ENCODE results near the gene DAPK2.

Gene DAPK2

DNA sequence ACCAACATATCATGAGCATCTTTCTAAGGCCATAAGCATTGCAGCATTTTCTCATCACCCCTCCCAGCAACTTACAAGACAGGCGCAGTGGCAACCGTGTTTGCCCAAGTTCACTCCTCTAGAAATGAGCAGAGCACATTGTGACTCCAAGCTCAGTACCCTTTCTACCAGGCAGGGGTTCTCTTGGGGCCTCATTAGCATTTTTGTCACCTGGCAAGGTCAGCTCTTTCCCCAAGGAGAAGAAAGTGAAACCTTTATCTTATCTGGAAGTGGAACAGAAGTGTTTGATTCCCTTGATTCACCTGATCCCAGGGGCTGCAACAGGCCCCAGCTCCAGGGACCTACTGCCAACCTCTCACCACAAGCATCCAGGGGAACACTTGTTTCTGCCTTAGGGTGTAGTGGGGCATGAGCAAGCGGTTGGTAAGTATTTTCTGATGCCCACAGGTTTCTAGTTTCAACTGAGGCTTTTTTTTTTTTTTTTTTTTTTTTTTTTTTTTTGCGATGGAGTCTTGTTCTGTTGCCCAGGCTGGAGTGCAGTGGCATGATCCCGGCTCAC is 168.5 kb downstream of the DAPK2 start:
- DNase-seq (ENCODE audit: low read depth in 1 of 2, low spot score in 1 of 2), result no peak
- no peak overlapping the region for H3K27ac ChIP-seq (replicated peaks)

GRCh38 chr15:63876085-63876662 is 170.1 kb downstream of the DAPK2 start:
- Histone ChIP-seq H3K4me3 (replicated peaks; ENCODE audit: insufficient read depth, low read length) (no peak overlapping the region), H3K27me3 (ENCODE audit: insufficient read depth, poor library complexity, severe bottlenecking) (no peaks in the 10 kb centered on the region), H3K27ac (replicated peaks) (no peak overlapping the region)
- TF ChIP-seq, protein P1, sequence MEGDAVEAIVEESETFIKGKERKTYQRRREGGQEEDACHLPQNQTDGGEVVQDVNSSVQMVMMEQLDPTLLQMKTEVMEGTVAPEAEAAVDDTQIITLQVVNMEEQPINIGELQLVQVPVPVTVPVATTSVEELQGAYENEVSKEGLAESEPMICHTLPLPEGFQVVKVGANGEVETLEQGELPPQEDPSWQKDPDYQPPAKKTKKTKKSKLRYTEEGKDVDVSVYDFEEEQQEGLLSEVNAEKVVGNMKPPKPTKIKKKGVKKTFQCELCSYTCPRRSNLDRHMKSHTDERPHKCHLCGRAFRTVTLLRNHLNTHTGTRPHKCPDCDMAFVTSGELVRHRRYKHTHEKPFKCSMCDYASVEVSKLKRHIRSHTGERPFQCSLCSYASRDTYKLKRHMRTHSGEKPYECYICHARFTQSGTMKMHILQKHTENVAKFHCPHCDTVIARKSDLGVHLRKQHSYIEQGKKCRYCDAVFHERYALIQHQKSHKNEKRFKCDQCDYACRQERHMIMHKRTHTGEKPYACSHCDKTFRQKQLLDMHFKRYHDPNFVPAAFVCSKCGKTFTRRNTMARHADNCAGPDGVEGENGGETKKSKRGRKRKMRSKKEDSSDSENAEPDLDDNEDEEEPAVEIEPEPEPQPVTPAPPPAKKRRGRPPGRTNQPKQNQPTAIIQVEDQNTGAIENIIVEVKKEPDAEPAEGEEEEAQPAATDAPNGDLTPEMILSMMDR (IDR thresholded peaks at IDR 0.05; ENCODE audit: insufficient read depth, low read length), result no peak
- TF ChIP-seq REST (IDR thresholded peaks at IDR 0.05; ENCODE audit: insufficient replicate concordance, low read depth) (no peak), SPI1 (IDR thresholded peaks at IDR 0.05; ENCODE audit: borderline replicate concordance, low read depth) (no peak), GABPA (IDR thresholded peaks at IDR 0.05; ENCODE audit: low read depth) (no peak), POLR2AphosphoS5 (IDR thresholded peaks at IDR 0.05; ENCODE audit: low read depth) (no peak)
- DNase-seq (ENCODE audit: low read depth in 1 of 2, low spot score in 1 of 2), result no peak

More for the DNA sequence above, 168.5 kb downstream of the DAPK2 start:
- no peak for TF ChIP-seq REST (IDR thresholded peaks at IDR 0.05; ENCODE audit: insufficient replicate concordance, low read depth)
- no peak for TF ChIP-seq SPI1 (IDR thresholded peaks at IDR 0.05; ENCODE audit: borderline replicate concordance, low read depth)
- no peak for TF ChIP-seq GABPA (IDR thresholded peaks at IDR 0.05; ENCODE audit: low read depth)
- TF ChIP-seq, protein P1 (IDR thresholded peaks at IDR 0.05; ENCODE audit: insufficient read depth, low read length), result no peak
- no peak for TF ChIP-seq POLR2AphosphoS5 (IDR thresholded peaks at IDR 0.05; ENCODE audit: low read depth)
- Histone ChIP-seq H3K27me3 (ENCODE audit: insufficient read depth, poor library complexity, severe bottlenecking) (no peaks in the 10 kb centered on the region), H3K4me3 (replicated peaks; ENCODE audit: insufficient read depth, low read length) (no peak overlapping the region)

DNA sequence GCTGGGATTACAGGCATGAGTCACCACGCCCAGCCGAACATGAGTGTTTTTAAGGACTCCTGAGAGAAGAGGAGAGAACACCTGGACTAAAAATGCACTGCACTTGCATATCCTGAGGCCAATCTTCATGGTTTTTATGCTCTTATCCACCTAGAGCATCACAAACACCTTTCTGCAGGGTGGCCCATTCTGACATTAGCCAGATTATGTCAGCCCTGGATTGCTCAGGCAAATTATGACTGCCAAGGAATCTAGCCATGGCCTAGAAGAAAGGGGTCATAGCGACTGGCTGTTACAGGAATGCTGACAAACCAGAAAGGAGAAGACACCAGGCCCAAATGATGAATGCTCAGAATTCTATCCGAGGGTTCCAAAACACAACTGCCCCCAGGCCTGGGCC is 171.7 kb downstream of the DAPK2 start:
- Histone ChIP-seq H3K27me3 (ENCODE audit: insufficient read depth, poor library complexity, severe bottlenecking) (no peaks in the 10 kb centered on the region), H3K27ac (replicated peaks) (no peak overlapping the region), H3K4me3 (replicated peaks; ENCODE audit: insufficient read depth, low read length) (no peak overlapping the region)
- no peak for DNase-seq (ENCODE audit: low read depth in 1 of 2, low spot score in 1 of 2)
- TF ChIP-seq REST (IDR thresholded peaks at IDR 0.05; ENCODE audit: insufficient replicate concordance, low read depth), result no peak
- TF ChIP-seq, protein P1 (IDR thresholded peaks at IDR 0.05; ENCODE audit: insufficient read depth, low read length), result no peak
- TF ChIP-seq SPI1 (IDR thresholded peaks at IDR 0.05; ENCODE audit: borderline replicate concordance, low read depth), result no peak
- no peak for TF ChIP-seq GABPA (IDR thresholded peaks at IDR 0.05; ENCODE audit: low read depth)
- no peak for TF ChIP-seq POLR2AphosphoS5 (IDR thresholded peaks at IDR 0.05; ENCODE audit: low read depth)

Measured in HL-60 (cell line).